HFF-Myc (cell line): ENCODE measurements around the gene TRMT44.
A peak's percentile ranks its signal among the peaks of the same experiment; 100 is the strongest.

Experiments used
- DNase-seq: peaks from one replicate; pipeline ENCODE4 v3.0.0-alpha.2; 2011; ENCODE audit warnings: low read depth; ENCODE audit errors: extremely low read depth
- H3K4me3 ChIP-seq: replicated peaks from 2 replicates; pipeline ENCODE4 v1.5.1; 2011; ENCODE audit warnings: low read depth, mild to moderate bottlenecking, control low read depth, low read length
- CTCF ChIP-seq: IDR thresholded peaks from 2 replicates; pipeline ENCODE4 v1.5.1; 2012; ENCODE audit warnings: mild to moderate bottlenecking, low read depth, low read length, control low read depth; ENCODE audit errors: missing control alignments

Gene TRMT44

GRCh38 chr4:8433136-8433535 lies 7.4 kb upstream of the TRMT44 start:
- H3K4me3 ChIP-seq, result no peak overlapping the region
- TF ChIP-seq CTCF, result no peak
- DNase-seq, result no peak

GRCh38 chr4:8434251-8435073 lies 6.1 kb upstream of the TRMT44 start:
- no peak overlapping the region for H3K4me3 ChIP-seq
- no peak for TF ChIP-seq CTCF
- DNase-seq, result no peak

- no peak overlapping the region for H3K4me3 ChIP-seq
- DNase-seq, result no peak
- no peak for TF ChIP-seq CTCF
Measured at GRCh38 chr4:8435656-8436121, 4.9 kb upstream of the TRMT44 start.

- TF ChIP-seq CTCF, result no peak
- no peak overlapping the region for H3K4me3 ChIP-seq
- no peak for DNase-seq
Measured at GRCh38 chr4:8437281-8437680, 3.3 kb upstream of the TRMT44 start.

- no peak for TF ChIP-seq CTCF
- H3K4me3 ChIP-seq, result peak overlapping the region; percentile 99
Measured at GRCh38 chr4:8438743-8439142, 1.8 kb upstream of the TRMT44 start.

GRCh38 chr4:8439168-8439567 lies 1.4 kb upstream of the TRMT44 start:
- no peak for TF ChIP-seq CTCF
- H3K4me3 ChIP-seq, result peak overlapping the region; percentile 99
- DNase-seq, result no peak

More at GRCh38 chr4:8438743-8439142, 1.8 kb upstream of the TRMT44 start:
- DNase-seq, result no peak
